Right cardiac atrium (tissue), 5 donors: ENCODE measurements around the gene CSF2. TPM values are rescaled to one million over a fixed set of nuclear protein-coding genes. Genes with fewer than 3 reads are reported as not detected.
A peak's percentile ranks its signal among the peaks of the same experiment; 100 is the strongest.

ENCODE experiments used
- ATAC-seq, 2 donors: fragments of 200-7000 bp; cut with Tn5 transposase; one replicate each; pipeline versions ENCODE4 v1.8.0 to v1.9.1; 2020; ENCODE audit warnings: moderate library complexity in 2 of 2, mild to moderate bottlenecking in 1 of 2
- DNase-seq, 3 donors: peaks; one replicate each; pipeline ENCODE4 v3.0.0-alpha.2; 2020
- H3K27ac ChIP-seq: one replicate; pipeline ENCODE4 v1.5.1; 2013; ENCODE audit warnings: mild to moderate bottlenecking, low read length, control low read depth, moderate library complexity
- H3K27me3 ChIP-seq: one replicate; pipeline ENCODE4 v1.6.1; 2013; ENCODE audit not compliant: control insufficient read depth, insufficient read depth
- H3K4me1 ChIP-seq: one replicate; pipeline ENCODE4 v1.6.1; 2013; ENCODE audit warnings: low read length; ENCODE audit not compliant: control insufficient read depth, insufficient read depth
- H3K4me3 ChIP-seq: one replicate; pipeline ENCODE4 v1.5.1; 2013; ENCODE audit warnings: low read length, control low read depth
- H3K9me3 ChIP-seq: one replicate; pipeline ENCODE4 v1.6.1; 2013; ENCODE audit warnings: low read length; ENCODE audit not compliant: control insufficient read depth
- WGBS: extraction: QIAGEN DNeasy Blood & Tissue Kit; methylation state at CpG from one replicate; pipeline ENCODE4 v1.1.7; 2013; 5-methylcytosine and 5-hydroxymethylcytosine counted together
- intact Hi-C, 4 donors: fragments of 100-400 bp; cut with DNase I; formaldehyde crosslinking; loops; one replicate each; pipeline versions ENCODE4 v1.11.0 to v1.14.0; 2022 to 2023
- polyA plus RNA-seq: library from polyadenylated mRNA; stranded (reverse); fragments of 200-250 nt; gene quantifications from one replicate; pipeline ENCODE4 v1.2.3, GENCODE V29; 2013
- total RNA-seq, 4 donors: library from RNA; stranded (reverse); fragmentation: NEBNext Ultra II Directional; extraction: Animal tissue kit (Norgen Biotek cat#: 25700); gene quantifications; one replicate each; pipeline ENCODE4 v1.2.1, GENCODE V29; 2021
- donor health status: healthy with polysubstance abuse.
- donor health status: DM: no; HTN: yes; CAD: no.
- donor health status: DM: no; HTN: no; CAD: no.
- donor health status: DM: no; HTN: yes; CAD: no; lungs with severe emphysema.
- donor health status: DM: yes; HTN: yes; CAD: no.

The CSF2 gene
- total and polyA plus RNA-seq, 5 donors = not detected

DNA sequence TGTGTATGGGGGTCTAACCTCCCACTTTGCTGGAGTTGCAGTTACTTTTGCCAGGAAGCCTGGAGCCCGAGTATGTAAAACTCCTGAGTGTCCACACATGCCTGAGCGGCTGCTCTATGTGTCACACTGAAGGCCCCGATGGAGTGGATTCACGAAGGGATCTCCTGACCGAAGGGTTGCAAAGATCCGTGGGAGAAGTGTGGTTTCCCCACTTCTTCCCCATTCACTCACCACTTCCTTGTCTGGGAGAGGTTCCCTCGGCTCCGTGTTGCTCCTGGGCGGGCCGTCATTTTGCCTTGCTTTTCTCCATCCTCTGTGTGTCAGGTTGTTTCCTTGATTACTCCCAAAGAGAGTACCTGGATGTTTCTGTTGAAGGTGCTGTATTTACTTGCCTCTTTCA, 29.4 kb upstream of the CSF2 start:
- DNase-seq = no peak
- 83% methylated on average over 10 of the region's 10 CpGs for WGBS
- H3K4me1 ChIP-seq = no peaks in the 10 kb centered on the region
- no peak overlapping the region for H3K27ac ChIP-seq
- intact Hi-C loops = no loop called here
- no peaks in the 10 kb centered on the region for H3K27me3 ChIP-seq
- H3K4me3 ChIP-seq = no peak overlapping the region
- H3K9me3 ChIP-seq = no peaks in the 10 kb centered on the region
- ATAC-seq = no peak

DNA sequence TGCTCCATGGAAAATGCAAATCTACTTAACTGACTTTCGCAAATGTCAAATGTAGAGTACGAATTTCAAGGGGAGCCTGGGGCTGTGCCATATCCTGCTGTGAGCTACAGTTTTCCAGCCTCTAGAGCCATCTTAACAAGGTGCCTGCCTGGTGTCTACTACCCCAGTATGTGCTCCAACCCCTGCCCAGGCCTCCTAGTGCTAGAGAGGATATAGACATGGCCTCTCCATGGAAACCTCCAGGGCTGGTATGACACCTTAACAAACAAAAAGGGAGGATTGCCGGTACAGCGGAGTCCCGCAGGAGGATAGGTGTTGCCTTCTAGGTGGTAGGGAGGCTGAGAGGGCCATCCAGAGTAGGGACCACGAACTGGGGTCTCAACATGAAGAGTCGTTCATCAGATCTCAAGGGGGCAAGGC, 26.7 kb upstream of the CSF2 start:
- Histone ChIP-seq H3K4me1 (no peaks in the 10 kb centered on the region), H3K27ac (no peak overlapping the region), H3K9me3 (no peaks in the 10 kb centered on the region), H3K27me3 (no peaks in the 10 kb centered on the region), H3K4me3 (no peak overlapping the region)
- DNase-seq = no peak
- WGBS = 73% methylated on average over 7 of the region's 7 CpGs
- ATAC-seq = no peak
- intact Hi-C loops = no loop called here

DNA sequence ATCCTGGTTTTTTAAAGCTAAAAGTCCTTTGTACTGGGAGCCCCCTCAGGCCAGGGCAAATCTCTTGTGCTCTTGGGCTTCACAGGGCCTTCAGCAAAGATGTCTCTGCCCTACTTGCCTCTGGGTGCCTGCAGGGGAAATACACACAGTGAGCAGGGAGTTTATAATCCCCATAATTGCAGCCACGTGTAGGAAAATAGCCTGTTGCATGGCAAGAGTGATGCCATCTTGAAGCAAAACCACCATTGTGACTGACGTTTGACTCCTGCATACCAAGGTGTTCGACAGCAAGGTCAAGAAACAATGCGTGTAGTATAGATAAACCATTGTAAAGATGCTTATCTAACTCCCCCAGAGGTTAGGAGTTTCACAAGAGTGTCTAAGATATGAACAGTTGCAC, 24.5 kb upstream of the CSF2 start:
- Histone ChIP-seq H3K9me3 (no peaks in the 10 kb centered on the region), H3K4me3 (no peak overlapping the region), H3K4me1 (no peaks in the 10 kb centered on the region), H3K27ac (no peak overlapping the region), H3K27me3 (no peaks in the 10 kb centered on the region)
- no peak for DNase-seq
- intact Hi-C loops = no loop called here
- ATAC-seq = no peak
- WGBS = 65% methylated on average over 4 of the region's 4 CpGs

DNA sequence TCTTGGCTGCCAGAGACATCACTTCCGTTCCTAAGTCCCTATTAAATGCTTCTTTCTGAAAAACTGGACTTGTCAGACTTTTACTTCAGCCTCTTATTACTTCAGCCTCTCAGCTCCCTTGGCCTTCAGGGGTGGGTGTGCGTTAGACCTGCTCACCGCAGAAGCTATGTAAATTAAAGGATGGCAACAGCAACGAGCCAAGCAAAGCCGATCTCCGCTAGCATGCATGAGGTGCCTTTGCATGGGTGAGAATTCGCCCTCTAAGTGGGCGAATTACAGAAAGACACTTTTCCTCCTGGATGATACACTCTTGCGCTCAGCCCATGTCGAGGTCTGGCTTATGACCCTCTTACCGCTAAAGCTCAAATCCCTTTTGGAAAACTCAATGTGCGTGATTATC, 24.0 kb upstream of the CSF2 start:
- ATAC-seq (no peak), DNase-seq (no peak)
- intact Hi-C loops = no loop called here
- Histone ChIP-seq H3K27me3 (no peaks in the 10 kb centered on the region), H3K4me1 (no peaks in the 10 kb centered on the region), H3K9me3 (no peaks in the 10 kb centered on the region), H3K27ac (no peak overlapping the region), H3K4me3 (no peak overlapping the region)
- 90% methylated on average over 12 of the region's 12 CpGs for WGBS

DNA sequence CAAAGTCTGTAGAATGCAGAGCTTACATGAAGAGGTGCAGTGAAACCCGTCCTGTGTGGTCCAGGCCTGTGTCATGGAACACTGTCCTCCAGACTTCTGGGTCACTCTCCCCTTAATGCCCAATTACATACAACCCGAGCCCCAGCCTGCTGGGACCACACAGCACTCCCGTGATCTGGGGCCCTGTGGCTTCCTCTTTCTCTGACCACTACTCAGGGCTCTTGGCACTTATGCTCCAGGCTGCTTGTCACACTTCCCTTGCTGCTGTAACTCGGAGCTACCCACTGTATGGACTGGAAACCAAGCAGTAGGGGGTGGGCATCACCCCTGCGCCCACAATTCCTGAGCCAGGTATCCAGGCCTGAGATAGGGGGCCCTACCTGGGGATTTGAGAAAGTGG, 23.5 kb upstream of the CSF2 start:
- ATAC-seq (peak; percentile 23 to 40), DNase-seq (peak in 1 of 3 donors; percentile 62)
- 63% methylated on average over 5 of the region's 5 CpGs for WGBS
- intact Hi-C loops = no loop called here
- no peak overlapping the region for H3K4me3 ChIP-seq
- H3K4me1 ChIP-seq = no peaks in the 10 kb centered on the region
- no peaks in the 10 kb centered on the region for H3K9me3 ChIP-seq
- H3K27ac ChIP-seq = no peak overlapping the region
- no peaks in the 10 kb centered on the region for H3K27me3 ChIP-seq

DNA sequence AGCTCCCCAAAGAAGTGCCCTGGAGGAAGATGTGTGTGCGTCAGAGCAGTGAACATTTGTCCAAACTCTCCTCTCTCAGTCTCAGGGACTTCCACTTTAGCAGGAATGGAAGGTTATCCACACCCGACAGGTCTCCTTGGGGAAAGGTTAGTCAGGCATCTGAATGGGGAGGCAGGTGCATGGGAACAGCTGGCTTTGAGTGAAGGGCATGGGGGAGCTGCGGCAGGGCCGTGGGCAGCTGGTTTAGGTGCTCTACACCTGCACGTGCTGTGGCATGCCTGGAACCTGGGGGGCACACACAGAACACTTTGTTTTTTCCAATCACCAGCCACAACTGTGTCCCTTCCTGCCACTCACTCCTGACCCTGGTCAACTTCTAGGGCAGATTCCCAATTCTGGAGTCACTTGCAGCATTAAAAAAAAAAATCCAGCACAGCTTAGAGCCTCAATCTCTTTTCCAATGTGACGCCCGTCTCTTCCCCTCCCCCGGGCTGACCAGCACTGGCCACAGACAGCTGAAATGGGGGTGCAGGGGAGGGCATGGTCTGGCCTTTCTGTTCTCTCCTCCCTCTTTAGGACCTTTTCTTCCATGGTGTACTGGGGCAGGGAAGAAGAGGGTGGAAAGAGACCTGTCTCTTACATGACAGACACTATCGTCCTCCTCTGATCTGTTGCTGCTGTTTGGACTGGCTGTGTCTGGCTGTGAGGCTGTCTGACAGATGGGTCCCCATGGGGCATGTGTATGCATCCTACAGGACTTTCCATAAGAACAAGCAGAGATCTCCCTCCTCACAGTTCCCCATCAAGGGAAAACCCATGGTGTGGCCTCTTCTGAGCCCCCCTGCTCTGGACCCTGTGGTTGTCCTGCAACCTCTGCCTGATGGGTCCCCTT, 22.7 kb upstream of the CSF2 start:
- DNase-seq (no peak), ATAC-seq (no peak)
- Histone ChIP-seq H3K27ac (no peak overlapping the region), H3K27me3 (no peaks in the 10 kb centered on the region), H3K4me3 (no peak overlapping the region), H3K4me1 (no peaks in the 10 kb centered on the region), H3K9me3 (no peaks in the 10 kb centered on the region)
- 75% methylated on average over 9 of the region's 9 CpGs for WGBS
- intact Hi-C loops = no loop called here

DNA sequence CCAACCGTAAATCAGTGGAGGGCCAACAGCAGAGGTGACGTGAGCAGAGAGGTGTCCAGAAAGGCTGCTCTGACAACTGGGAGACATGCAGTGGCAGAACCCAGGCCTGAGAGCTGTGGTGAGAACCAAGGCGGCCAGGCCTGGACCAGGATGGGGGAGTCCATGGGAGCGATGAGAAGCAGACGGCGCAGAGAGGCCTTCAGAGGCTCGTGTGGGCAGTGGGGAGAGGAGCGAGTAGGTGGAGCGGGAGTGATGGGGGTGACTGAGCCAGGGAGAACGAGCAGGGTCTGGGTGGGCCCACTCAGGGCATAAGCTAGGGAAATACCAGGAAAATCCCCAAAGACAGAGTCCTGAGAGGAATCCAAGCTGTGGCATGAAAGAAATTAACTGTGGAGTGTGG, 21.1 kb upstream of the CSF2 start:
- intact Hi-C loops = no loop called here
- no peak for DNase-seq
- no peak overlapping the region for H3K27ac ChIP-seq
- no peak for ATAC-seq
- no peaks in the 10 kb centered on the region for H3K9me3 ChIP-seq
- no peak overlapping the region for H3K4me3 ChIP-seq
- no peaks in the 10 kb centered on the region for H3K4me1 ChIP-seq
- no peaks in the 10 kb centered on the region for H3K27me3 ChIP-seq
- WGBS = 68% methylated on average over 10 of the region's 10 CpGs

DNA sequence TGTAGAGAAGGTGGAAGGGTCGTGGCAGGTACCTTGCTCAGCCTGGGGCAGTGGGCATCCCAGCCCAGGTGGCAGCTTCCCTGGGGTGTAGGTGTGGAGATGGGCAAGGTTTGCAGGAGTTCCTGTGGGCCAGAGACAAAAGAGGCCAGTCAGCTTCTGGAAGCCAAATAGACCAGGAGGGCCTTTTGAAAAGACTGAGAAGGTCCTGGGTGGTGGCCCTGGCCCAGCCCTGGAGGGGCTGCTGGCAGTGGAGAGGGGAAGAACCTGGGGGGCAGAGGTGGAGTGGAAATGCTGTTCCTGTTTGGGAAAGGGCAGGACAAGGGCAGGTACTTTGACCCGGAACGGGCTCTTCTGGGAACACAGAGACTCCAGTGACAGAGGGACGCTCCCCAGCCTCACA, 20.1 kb upstream of the CSF2 start:
- no peaks in the 10 kb centered on the region for H3K9me3 ChIP-seq
- no peak overlapping the region for H3K27ac ChIP-seq
- DNase-seq (peak in 1 of 3 donors; percentile 17), ATAC-seq (no peak)
- H3K4me1 ChIP-seq = no peaks in the 10 kb centered on the region
- WGBS = 88% methylated on average over 4 of the region's 4 CpGs
- H3K4me3 ChIP-seq = no peak overlapping the region
- intact Hi-C loops = no loop called here
- no peaks in the 10 kb centered on the region for H3K27me3 ChIP-seq

DNA sequence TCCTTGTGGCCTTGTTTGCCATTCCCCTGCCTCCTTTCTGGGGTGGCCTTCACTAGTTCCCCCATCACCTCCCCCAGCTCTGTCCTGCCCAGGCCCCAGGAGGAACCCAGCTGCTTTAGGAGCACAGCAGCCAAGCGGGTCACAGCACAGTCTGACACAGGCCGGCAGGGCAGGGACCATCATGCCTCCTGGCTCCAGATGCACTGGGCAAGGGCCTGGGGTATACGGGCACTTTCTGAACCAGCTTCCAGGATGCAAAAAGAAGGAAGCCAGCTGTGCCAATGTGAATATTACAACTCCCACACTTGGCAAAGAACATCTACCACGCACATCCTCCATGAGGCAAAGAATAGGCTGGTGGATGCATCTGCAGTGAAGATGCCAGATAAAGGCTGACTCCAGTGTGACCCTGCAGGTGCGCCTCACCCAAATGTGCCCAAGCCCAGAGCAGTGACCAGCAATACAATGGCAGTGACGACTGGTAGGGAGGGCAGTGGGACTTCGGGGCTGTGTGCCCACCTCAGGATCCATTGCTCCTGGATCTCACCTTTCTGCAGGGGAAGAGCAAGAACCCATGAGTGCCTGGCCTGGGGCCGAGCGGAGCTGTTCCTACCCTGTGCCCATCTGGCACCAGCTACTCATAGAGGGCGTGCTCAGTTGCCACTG, 19.4 kb upstream of the CSF2 start:
- peak in 1 of 3 donors; percentile 23 for DNase-seq
- ATAC-seq = no peak

DNA sequence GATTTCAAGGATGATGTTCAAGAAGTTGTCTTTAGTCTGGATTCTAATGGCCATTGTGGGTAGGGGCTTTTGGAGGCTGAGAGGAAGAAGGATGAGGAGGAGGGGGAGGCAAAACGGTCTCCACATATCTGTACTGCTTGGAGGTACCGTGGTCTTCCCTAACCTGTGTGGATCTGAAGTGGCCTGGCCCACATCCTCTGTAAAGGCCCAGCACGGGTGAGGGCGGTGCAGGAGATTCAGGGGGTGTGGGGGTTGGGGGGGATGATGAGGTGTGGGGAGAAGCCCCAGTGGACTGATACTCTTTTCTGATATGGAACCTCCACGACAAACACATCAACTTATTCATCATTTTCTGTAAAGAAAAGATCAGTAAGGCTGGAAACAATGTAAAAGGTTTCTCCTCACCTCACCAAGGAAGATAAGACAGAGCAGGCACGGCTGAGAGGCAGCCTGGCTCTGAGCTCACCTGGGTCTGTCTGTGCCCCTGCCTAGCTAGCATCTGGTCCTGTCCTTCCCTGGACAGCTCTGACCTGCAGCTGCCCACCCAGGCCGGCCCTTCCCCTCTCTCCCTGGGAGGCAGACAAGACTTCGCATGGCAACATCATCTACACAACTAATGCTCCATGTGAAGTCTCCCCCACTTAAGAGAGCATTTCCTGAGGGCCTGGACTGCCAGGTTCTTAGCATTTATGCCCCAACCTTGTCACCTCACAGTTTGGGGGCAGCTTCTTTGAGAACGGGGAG, 18.7 kb upstream of the CSF2 start:
- no peak for ATAC-seq
- H3K27me3 ChIP-seq = no peaks in the 10 kb centered on the region
- H3K4me3 ChIP-seq = no peak overlapping the region
- no peak overlapping the region for H3K27ac ChIP-seq
- 66% methylated on average over 9 of the region's 9 CpGs for WGBS
- H3K4me1 ChIP-seq = no peaks in the 10 kb centered on the region
- intact Hi-C loops = no loop called here
- no peak for DNase-seq
- no peaks in the 10 kb centered on the region for H3K9me3 ChIP-seq

More for the DNA sequence above, 19.4 kb upstream of the CSF2 start:
- Histone ChIP-seq H3K4me1 (no peaks in the 10 kb centered on the region), H3K9me3 (no peaks in the 10 kb centered on the region), H3K27me3 (no peaks in the 10 kb centered on the region), H3K4me3 (no peak overlapping the region), H3K27ac (no peak overlapping the region)
- intact Hi-C loops = no loop called here
- 83% methylated on average over 10 of the region's 10 CpGs for WGBS

DNA sequence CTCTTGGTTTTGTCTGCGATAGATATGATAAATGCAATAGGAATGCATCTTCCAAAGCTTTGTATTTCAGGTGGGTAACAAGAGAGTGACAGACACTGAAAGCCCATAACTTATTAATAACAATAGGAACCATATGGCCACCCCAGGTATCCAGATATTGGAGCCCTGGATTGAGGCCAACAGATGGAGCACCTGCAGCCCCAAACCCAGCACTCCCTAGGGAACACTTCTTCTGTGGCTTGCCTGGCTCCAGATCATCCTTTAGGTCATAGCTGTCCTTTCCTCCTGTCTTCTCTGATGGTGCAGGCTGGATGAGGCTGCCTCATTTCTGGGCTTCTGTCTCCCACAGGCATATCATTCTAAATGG, 18.2 kb upstream of the CSF2 start:
- no peaks in the 10 kb centered on the region for H3K9me3 ChIP-seq
- WGBS = 98% methylated on average over 1 of the region's 1 CpG
- intact Hi-C loops = no loop called here
- ATAC-seq (no peak), DNase-seq (no peak)
- H3K4me3 ChIP-seq = no peak overlapping the region
- no peaks in the 10 kb centered on the region for H3K4me1 ChIP-seq
- H3K27ac ChIP-seq = no peak overlapping the region
- H3K27me3 ChIP-seq = no peaks in the 10 kb centered on the region
